SW 1271 (cell line): Measurements from ENCODE around the gene SHC4.
"Not testable (repeated sequence)": the region's sequence is repeated elsewhere in the genome, so short reads cannot be mapped to it uniquely, and the experiment has no call there.

Experiments
- DNase-seq, 2 experiments: peaks; one replicate each; lab custom pipeline; 2025; lab: John Stamatoyannopoulos, UW

The SHC4 gene

DNA sequence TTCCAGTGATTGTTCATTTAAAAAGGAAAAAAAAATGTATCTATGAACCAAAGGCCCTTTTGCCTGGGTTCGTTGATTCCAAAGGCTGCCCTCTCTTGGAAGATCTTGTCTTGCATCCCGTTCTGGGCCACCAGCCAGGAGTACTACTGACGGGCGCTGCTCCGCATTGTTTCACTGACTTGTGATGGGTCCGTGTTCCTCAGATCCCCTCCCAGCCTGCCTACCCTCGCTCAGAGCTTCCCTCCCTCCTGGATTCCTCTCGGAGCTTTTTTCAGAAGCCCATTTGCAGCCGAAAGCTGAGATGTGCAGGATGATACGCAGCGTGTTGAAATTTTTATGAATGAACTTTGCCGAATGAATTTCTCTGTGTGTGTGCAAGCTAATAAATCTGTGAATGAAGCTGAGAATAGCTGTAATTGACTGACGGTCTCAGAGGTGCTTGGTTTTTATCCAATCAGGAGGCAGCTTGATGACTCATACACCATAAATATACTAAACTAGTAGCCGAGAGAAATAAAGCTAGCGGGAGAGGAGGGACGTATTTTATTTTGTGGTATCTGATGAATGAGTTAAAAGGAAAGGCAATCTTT lies at the start of gene SHC4:
Gene SHC4, minus strand, starts transcription at position 396 of the 590 bp plus-strand sequence. CDS start 904 bp downstream, outside the sequence.
- no peak for DNase-seq

- DNase-seq = no peak
Measured at GRCh38 chr15:48999314-48999713, 35.6 kb upstream of the SHC4 start.

DNA sequence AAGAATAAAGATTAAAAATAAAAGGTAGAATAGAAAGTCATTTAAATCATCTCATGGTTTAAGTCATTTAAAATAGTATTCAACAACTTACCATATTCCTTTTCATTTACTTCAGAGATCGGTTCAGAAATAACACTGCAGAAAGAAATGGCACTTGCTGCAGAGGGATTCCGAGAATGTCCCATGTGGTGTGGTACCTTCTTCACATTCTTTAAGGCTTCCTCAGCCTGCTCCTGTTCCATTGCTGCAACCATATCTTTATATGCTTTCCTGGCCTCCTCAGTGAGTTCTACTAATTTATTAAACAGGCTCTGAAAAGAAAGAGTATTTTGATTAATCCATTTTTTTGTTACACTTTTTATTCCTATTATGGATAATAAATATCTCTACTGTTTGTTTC lies 32.6 kb upstream of the SHC4 start:
- DNase-seq = no peak

GRCh38 chr15:48993380-48993779 lies 29.7 kb upstream of the SHC4 start:
- DNase-seq = no peak

DNA sequence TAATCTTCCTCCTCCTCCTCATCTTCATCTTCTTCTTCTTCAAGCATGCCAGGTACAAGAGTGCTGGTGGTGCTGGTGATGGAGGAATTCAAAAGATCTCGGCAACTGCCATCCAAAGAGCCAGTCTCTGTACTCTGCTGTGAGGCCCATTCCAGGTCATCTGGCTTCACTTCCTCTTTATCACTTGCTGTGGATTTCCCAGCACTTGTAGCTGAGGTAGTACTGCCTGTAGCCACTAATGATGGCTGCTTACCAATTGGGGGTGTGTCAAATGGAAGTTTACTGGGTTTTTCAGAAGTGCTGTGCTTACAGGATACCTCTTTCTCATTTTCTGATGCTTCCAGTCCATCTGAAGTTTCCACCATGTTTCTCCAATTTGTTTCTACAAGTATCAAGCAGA lies 28.8 kb upstream of the SHC4 start:
- DNase-seq = no peak

DNA sequence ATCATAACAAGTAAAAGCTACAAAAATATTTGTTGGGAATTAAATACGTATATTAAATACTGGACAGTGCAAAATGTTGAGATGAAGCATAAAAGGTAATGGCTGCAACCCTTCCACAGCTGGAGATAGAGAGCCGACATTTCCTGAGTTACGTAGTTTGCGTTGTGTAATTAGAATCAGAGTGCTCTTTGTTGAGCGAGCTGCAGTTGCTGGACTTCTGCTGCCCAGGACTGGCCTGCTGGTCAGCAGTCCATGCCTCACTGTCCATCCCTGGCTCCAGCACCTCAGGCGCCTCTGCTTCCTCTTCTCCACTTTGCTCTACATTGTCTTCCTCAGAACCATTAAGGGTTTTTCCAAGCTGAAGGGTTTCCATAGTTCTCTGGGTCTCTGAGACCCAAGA lies 28.4 kb upstream of the SHC4 start:
- DNase-seq = no peak

DNA sequence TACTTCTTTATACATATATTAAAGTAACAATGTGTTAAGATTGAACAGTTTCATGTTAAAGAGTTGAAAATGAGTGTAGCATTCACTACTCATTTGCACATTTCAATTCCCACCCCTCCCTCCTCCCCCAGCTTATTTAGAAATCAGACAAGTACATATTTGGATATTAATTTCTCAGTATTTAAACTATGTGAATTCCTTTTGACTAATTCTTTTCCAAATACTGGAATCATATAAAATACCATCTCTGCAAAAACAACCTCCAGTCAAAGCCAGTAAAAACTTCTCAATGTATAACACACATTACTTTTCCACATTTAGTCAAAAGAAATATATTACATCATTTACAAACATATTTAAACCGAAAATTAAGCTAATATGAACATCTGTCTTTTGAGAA lies 25.5 kb upstream of the SHC4 start:
- DNase-seq = no peak

DNA sequence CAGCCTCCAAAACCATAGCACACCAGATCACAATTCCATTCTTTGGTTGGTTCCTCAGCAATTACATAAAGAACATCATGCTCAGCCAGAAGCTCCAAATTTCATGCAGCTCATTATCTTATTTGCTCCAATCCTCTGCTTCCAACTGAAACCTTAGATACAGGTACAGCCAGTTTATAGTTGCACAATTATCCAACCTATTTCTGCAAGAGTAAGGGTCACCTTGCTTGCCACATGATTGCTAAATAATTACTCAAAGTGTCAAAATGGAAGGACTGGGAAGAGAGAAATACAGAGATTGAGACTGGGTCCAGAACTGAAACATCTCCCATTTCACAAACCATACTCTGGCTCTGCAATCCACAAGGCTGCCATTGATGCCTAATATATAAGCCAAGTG lies 23.4 kb upstream of the SHC4 start:
- DNase-seq = no peak

DNA sequence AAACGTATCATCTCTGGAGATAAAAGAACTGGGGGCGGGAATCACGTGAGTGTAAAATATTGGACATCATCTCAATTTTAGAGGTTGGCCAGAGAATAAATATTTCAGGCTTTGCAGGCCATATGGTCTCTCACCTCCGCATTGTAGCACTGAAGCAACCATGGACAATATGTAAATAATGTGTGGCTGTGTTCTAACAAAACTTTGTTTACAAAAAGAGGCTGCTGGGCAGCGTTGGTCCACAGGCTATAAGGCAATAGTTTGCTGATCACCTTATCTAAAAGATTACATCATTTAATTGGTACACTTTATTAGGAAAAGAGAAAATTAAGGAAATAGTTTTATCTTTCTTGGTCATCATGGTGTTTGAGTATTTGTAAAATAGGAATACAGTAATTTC lies 22.5 kb upstream of the SHC4 start:
- DNase-seq = no peak

DNA sequence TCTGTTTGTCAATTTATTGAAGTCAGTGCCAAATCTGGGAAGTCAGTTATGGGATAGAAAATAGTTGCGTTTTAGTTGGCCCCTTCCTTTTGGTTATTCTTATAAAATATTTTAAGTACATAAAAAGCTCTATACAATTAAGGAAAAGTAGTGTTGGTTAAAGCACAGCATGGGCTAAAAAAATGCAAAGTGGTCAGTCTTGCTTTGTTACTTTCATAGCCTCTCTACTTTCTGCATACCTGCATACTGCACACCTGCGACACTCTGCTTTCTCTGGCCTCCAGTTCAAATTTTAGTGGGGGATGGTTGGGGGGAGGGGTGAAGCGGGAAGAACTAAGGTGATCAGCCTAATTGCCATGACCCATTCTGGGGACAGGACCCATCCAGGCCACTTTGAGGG lies 21.8 kb upstream of the SHC4 start:
- DNase-seq = no peak

- DNase-seq = no peak
Measured at GRCh38 chr15:48984811-48985352, 21.2 kb upstream of the SHC4 start.

DNA sequence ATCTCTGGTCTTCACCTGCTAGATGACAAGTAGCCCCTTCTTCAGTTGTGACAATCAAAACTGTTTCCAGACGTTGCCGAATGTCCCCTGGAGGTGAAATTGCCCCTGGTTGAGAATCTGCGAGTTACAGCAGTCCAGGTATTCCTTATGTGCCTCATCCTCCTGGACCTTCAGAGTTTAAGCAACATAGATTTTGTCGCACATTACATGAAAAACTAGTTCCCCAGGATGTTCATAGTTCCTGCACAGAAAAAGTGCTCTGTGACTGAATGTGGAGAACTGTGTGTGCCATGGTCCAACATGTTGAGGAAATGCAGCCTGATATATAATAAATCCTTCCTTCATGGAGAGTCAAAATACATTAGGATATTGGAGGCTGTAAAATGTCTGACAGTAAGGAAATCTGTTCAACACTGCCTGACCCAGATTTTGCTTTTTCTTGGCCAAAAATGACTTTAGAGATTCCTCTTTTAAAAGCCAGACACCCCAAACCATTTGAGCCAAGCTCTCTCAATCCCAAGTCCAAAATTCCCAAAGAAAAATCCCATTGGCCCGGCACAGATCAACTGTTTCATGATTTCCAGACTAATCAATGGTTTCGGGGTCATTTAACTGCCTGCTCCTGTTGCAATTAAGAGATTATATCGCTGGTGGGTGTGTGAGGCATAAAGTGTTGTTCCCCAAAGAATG lies 20.4 kb upstream of the SHC4 start:
- no peak for DNase-seq

GRCh38 chr15:48983300-48983699 lies 19.6 kb upstream of the SHC4 start:
- DNase-seq = no peak

DNA sequence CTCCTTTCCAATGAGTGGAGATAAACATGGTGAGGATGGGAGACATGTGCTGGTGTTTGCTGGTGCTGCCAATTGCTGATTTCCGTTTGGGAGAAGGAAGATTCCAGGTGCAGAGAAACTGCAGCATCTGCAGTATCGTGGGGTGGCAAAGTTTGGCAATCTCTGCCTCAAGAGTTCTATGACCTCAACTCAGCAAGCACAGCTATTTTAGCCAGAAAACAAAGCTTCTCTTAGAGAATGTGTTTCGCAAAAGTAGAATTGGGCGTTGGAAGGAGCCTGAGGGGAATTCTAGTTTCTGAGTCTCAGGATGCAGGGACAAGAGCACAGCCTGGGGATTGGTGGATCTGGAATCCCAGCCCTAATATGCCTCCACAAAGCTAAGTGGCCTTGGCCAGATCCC lies 18.2 kb upstream of the SHC4 start:
- no peak for DNase-seq

DNA sequence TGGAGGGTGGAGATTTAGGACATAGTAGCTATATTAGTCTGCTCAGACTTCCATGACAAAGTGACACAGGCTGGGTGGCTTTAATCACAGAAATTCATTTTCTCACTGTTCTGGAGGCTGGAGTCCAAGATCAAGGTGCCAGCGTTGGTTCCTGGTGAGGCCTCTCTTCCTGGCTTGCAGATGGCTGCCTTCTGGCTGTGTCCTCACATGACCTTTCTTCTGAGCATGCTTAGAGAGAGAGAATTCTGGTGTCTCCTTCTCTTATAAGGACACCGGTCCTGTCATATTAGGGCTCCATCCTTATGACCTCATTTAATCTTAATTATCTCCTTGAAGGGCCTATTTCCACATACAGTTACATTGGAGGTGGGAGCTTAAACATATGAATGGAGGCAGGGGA lies 14.9 kb upstream of the SHC4 start:
- DNase-seq = no peak

GRCh38 chr15:48976444-48977088 lies 12.8 kb upstream of the SHC4 start:
- DNase-seq = no peak

DNA sequence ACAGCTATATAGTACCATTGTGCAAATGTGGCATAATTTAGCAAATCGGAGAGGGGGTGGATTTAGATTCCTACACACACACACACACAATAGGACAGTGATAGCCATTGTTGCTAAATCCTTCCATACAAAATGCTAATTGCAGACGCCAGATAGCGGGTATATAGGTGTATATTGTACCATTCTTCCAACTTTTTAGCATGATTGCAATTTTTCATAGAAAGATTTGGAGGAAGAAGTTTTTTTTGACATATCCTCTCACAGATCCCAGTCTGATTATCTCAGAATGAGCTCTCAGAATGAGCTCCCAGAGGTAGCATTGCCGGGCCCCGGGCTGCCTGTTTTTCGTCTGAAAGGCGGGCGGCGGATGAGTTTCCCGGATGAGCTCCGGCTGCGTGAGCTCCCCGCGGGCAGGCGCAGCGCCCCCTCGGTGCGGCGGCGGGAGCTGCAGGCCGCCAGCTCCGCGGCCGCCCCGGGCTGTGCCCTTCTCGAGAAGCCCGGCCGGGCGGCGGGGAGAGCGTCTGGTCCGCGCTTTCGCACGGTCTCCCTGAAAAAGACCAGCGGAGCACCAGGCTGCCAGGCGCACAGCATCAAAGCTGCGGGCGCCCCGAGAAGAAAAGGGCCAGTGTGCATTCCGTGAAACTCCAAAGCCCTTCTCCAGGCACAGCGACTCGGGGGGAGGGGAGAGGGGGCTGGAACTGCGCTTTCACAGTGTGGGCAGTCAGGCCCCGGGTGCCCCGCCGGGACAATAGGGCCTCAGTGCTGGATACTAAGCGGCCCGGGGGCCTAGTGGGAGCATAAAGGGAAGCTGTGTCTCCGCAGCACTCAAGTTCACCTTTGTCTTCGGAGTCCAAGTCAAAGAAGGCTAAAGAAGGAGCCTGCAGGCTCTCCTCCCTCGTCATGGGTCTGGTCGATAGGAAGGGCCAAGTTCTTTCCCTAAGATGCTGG lies 12.0 kb upstream of the SHC4 start:
- peak; percentile 9 to 30 for DNase-seq

- DNase-seq = no peak
Measured at GRCh38 chr15:48974882-48975281, 11.2 kb upstream of the SHC4 start.

DNA sequence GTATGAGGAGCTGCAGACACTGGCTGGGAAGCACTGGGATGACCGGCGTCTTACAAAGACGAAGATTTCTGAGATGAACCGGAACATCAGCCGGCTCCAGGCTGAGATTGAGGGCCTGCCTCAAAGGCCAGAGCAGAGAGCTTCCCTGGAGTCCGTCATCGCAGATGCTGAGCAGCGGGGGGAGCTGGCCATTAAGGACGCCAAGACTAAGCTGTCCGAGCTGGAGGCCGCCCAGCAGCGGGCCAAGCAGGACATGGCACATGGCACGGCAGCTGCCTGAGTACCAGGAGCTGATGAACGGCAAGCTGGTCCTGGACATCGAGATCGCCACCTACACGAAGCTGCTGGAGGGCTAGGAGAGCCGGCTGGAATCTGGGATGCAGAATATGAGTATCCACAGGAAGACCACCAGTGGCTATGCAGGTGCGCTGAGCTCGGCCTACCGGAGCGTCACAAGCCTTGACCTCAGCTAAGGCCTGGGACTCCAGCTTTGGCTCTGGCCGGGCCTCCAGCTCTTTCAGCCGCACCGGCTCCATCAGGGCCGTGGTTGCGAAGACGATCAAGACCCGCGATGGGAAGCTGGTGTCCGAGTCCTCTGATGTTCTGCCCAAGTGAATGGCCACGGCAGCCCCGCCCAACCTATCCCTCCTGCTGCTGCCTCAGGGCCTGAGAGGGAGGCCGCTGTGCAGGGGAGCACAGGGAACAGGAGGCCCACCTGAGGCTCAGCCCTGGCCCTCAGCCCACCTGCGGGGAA lies 9.2 kb upstream of the SHC4 start:
- DNase-seq = no peak

DNA sequence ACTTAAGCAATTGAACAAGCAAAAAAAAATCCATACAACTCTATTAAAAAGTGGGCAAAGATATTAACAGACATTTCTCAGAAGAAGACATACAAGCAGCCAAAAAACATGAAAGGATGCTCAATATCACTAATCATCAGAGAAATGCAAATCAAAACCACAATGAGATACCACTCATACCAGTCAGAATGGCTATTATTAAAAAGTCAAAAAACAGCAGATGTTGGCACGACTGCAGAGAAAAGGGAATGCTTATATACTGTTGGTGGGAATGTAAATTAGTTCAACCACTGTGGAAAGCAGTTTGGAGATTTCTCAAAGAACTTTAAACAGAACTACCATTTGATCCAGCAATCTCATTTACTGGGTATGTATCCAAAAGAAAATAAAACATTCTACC lies 7.2 kb upstream of the SHC4 start:
- DNase-seq = not testable (repeated sequence)

DNA sequence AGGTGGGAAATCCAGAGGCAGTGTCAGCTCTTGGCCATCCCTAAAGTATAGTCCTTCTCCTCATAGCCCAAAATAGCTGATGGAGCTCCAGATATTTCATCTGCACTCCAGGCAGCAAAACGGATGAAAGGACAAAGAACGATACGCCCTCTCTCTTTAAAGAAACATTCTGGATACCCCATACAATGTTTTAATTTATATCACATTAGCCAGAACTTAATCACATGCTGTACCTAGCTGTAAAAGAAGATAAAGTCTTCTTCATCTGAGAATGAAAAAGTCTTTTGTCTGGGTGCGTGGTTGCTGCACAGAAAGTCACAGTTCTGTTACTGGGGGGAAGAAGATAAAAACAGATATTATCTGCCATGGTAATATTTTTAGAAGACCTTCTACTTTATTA lies 4.3 kb upstream of the SHC4 start:
- no peak for DNase-seq
